GM12801 (cell line): ENCODE measurements around the gene MEGF6.

ENCODE experiments used
- CTCF ChIP-seq: IDR thresholded peaks from one replicate; pipeline ENCODE4 v1.5.1; 2011; ENCODE audit warnings: control low read depth; ENCODE audit not compliant: insufficient read length; ENCODE audit errors: extremely low read depth

Gene MEGF6

GRCh38 chr1:3453891-3454810 lies 157.2 kb downstream of the MEGF6 start, which contains the start of gene ARHGEF16:
Gene ARHGEF16, plus strand, starts transcription at chr1:3454665. Its CDS starts 8,420 bp downstream, at chr1:3463085.
- no peak for TF ChIP-seq CTCF

GRCh38 chr1:3453203-3453761 lies 158.0 kb downstream of the MEGF6 start:
- no peak for TF ChIP-seq CTCF

GRCh38 chr1:3452866-3453175 lies 158.5 kb downstream of the MEGF6 start:
- no peak for TF ChIP-seq CTCF

GRCh38 chr1:3451994-3452865 lies 159.1 kb downstream of the MEGF6 start:
- TF ChIP-seq CTCF = no peak

- no peak for TF ChIP-seq CTCF
Measured at GRCh38 chr1:3450983-3451382, 160.3 kb downstream of the MEGF6 start.

- no peak for TF ChIP-seq CTCF
Measured at GRCh38 chr1:3450202-3450863, 161.0 kb downstream of the MEGF6 start.

- no peak for TF ChIP-seq CTCF
Measured at GRCh38 chr1:3444736-3445135, 166.6 kb downstream of the MEGF6 start.
